HG03025 (cell line): ENCODE data around the gene COL23A1.
"Not testable (repeated sequence)": the region's sequence is repeated elsewhere in the genome, so short reads cannot be mapped to it uniquely, and the experiment has no call there.

Experiments
- ATAC-seq: cut with Tn5 transposase; IDR thresholded peaks from one replicate; pipeline ENCODE4 v1.9.1; 2021; ENCODE audit warnings: mild to moderate bottlenecking, moderate library complexity; ENCODE audit not compliant: unreplicated experiment, low FRiP score

Gene COL23A1

DNA sequence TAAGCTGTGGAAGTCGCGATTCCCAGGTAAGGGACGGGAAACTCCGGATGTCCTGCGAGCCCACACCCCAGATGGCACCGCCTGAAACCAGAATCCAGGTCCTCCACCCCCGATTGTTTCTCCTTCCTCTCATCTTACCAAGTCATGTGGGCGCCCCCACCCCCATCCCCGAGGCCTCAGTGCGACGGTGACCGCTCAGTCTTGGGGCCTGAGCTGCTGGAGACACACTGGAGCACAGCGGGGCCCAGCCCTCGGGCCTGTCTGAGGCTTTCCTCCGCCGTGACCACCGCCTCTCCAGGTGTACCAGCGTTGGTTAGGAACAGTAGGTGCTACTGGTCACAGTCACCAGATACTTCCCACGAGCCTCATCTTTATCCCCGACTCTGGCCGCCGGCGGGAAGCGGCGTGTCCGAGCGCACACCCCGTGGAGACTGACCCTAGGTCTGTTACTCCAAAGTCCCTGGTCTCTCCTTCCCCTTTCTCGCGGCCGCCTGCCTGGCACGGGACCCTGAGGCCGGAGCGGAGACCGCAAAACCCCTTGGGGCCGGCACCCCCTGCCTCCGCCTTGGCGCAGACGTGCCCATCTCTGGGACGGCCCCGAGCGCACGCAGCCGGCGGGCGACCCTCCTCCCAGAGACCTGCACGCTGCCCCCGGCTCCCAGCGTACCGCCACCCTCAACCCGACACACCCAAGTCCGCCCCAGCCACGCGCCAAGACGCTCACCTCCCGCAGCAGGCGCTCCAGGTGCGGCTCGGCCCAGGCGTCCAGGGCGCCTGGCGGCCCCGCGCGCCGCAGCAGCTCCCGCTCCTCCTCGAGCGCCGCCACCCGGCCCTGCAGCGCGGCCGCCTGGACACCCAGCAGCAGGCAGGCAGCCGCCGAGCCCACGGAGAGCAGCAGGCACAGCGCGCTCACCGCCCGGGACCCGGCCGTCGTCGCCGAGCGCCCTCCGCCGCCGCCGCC lies 733 bp downstream of the COL23A1 start:
- ATAC-seq = no peak

DNA sequence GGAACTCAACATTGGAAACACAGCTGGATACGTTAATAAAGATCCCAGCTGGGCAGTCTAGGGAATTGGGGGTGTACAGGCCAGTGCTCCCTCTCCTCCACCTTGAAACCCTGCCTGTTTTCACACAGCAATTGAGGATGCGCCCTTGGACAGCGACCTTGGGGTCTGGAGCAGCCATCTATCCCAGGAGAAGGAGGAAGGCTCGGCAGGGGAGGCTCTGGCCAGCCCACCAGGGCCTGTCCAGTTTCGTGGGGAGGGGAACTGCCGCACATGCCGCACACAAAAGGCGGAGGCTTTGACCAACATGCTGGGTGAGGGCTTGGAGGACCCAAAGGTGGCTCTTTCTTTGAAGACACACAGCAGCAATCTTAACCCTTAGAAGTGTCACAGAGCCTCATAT lies 1.4 kb downstream of the COL23A1 start:
- no peak for ATAC-seq

DNA sequence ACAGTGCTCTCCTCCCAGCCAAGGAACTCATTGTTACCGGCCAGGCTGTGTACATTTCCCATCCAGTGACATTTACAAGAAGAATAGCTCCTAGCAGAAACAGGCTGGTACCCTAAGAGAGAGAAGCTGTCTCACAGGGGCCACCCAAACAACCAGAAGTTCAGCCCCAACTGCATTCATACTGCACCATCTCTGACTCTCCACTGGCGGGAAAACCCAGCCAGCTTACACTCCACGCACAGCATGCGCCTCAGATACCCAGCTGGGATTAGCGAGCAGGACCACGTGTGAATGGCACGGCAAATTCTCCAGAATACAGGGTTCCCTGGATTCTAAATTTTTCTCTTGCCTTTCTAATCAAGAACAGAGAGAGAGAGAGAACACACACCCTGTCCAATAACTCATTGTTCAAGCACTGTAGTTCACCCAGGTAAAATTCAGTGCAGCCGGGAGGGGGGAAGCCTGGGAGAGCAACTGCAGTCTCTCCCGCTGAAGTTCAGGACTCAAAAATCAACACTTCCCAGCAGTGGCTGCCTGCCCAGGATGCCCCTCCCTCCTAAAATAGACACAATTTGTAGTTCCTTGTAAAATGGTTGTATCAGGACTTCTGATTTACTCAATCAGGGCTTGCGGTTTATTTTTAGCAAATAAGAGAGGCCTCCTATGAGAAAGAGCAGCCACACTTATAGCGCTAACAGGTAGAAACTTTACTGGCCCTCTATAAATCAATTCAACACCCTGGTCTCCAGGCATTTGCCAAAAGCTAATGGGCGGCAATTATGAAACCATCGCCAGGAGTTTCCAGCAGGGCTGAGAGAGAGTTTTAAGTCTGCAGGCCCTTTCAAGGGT lies 2.2 kb downstream of the COL23A1 start:
- no peak for ATAC-seq

DNA sequence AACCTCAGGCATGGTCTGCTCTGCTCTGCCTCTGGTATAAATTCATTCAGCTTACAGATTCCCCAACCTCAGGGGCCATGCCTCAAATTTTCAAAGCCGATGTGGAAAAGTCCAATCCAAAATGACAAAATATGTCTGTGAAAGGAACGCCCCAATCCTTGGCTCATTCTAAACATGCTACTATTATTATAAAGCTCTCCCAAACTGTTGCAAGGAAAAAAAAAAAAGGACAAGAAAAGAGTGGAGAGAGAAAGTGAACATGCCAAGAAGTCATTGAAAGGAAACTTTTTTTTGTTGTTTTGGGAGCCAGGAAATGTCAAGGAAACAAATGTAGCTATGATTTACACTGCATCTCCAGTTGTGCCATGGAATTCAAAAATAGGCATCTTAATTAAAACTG lies 3.8 kb downstream of the COL23A1 start:
- no peak for ATAC-seq

DNA sequence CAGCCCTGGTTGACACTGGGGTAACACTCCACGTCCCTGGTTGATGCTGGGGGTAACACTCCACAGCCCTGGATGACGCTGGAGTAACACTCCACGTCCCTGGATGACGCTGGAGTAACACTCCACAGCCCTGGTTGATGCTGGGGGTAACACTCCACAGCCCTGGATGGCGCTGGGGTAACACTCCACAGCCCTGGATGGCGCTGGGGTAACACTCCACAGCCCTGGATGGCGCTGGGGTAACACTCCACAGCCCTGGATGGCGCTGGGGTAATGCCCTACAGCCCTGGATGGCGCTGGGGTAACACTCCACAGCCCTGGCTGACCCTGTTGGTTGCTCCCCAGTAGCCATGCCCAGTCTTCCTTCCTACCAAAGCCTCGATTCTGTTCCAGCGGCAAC lies 4.8 kb downstream of the COL23A1 start:
- not testable (repeated sequence) for ATAC-seq

DNA sequence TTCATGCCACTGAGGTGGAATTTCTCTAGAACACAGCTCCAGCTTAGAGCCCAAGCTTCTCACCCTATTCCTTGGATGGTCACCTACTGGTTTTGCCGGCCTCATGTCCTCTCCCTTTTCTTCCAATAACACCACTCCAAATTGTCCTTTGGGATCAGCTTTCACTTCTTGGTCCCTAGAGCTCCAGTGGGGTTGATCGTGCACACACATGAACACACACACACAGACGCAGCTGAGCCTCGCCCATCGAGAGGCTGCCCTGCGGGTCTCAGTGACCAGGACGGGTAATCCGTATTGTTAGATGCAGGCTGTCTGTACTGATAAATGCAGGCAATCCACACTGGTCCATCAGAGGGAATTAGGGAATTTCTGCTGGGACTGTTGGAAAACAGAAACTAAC lies 6.9 kb downstream of the COL23A1 start:
- ATAC-seq = no peak

DNA sequence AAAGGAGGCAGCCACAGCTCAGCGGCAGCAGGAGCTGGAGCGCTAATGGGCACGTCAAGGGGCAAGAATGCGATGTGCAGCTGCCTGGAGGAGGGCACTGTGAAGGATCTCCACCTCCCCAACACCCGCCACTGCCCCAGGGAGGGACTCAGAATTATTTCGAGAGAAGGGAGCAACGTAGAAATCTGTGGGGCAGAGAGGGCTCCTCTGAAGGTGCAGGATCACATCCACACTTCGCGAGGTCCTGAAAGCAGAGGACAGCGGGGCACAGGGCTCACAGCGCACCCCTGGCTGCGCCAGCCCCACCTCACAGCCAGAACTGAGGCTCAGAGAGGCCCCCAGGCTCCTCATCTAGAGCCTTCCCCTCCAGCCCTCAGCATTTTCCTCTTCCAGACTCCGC lies 7.9 kb downstream of the COL23A1 start:
- no peak for ATAC-seq

DNA sequence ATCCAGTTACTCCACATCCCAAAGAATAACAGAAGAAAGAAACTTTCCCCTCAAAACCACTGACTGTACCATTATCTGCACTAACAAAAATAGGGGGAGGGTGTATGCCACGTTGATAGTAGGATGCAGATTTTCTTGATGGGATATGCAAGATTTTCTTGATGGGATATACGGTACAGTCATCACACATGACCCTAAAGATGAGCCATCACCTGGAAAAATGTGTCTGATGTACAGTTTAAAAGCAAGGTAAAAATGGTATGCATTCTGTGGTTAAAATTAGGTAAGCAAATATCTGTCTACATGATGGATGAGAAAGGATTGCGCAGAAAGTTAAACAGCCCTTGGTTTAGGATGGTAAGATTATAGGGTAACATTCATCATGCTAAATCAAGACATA lies 8.6 kb downstream of the COL23A1 start:
- no peak for ATAC-seq

DNA sequence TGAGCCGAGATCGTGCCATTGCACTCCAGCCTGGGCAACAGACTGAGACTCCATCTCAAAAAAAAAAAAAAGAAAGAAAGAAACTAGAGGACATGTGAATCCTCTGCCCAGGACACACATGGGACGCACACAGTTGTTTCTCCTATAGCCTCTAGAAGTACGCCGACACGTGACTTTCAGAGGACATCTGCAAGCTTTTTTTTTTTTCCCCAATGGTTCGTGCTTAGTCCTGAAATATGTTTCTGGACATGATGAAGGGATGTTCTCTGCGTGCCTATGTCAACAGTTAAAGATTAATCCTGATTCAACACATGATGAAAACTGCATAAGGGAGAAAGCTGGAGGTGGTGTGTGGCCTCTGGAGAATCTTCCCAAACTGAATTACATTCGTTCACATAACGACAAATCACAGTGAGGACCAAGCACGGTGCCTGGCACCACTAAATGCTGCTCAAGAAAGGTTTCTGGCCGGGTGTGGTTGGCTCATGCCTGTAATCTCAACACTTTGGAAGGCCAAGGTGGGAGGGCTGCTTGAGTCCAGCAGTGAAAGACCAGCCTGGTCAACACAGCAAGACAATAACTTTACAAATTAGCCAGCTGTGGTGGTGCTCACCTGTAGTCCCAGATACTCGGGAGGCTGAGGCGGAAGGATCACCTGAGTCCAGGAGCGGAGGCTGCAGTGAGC lies 9.8 kb downstream of the COL23A1 start:
- no peak for ATAC-seq

DNA sequence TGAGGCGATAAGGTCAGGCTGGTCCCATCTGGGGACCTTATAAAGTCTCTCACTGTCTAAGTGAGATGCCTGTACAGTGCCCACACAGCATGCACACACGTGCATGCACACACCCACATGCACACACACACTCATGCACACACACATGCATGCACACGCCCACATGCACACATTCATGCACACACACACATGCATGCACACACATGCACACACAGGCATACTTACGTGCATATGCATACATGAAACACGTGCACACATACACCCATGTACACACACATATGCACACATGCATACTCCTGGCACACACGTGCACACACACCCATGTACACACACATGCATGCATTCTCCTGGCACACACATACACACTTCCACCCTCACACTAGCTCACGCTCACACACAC lies 12.2 kb downstream of the COL23A1 start:
- ATAC-seq = no peak

DNA sequence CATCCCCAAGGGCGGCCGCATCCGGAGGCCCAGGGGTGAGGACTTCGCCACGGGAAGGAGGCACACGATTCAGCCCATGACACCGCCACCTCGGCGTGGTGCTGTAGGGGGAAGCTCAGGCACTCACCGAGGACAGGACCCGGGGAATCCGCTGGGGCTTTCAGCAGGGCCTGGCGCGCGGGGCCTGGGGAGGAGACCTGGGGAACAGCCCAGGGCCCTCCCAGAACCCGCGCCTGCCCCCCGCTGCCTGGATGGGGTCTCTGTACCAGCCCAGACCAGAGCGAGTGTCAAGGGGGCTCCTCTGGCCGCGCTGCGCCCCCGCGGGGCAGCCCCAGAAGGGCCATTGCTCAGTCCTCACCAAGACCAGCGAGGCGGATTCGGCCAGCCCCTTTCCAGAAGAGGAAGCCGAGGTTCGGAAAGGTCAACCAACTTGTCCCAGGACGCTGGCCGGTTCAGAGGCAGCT lies 12.8 kb downstream of the COL23A1 start:
- ATAC-seq = no peak

DNA sequence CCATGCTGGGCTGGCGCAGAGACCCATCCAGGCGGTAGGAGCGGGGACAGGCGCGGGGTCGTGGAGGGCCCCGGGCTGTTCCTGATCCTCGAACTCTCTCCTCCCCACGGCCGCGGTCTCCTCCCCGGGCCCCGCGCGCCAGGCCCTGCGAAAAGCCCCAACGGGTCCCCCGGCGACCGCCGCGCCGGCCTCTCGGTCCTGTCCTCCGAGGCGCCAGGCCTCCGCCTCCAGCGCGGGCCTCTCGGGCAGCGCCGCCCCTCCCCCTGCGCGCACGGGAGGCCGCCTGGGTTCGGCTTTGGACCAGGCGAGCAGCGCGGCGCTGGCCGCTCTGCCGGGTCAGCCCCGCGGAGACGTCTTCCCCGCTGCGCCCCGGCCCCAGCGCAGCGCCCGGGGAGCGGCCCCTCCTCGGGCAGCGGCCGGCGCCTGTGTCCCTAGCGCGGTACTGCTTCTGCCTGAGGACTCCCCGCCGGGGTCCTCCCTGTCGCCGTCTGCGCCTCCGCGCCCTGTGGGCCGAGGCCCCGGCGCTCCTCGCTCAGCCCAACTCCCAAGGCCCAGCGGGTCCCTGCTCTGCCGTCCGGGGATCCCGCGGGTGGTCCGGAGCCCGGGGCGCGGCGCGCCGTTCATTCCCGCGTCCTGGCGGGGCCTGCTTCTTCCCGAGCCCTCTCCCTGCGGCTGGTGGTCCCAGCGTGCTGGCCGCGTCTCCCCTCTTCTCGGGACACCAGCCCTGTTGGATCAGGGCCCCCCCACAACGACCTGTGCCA lies 13.4 kb downstream of the COL23A1 start:
- ATAC-seq = no peak

DNA sequence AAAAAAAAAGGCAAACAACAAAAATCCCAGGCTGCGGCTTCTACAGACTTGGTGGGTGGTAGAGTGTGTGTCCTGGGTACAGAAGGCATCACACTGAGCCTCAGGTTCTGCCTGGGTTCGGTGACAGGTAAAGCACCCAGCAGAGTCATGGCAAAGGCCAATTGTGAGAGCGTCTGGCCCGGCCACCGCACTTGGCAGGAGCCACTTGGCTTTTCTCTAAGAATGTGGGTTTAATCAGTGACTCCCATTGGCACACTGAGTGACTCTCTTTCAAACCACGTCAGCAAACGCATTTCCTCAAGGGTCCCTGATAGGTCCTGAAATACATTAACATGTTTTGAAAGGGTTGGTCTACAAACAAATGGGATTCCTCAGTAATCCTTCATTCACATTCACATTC lies 17.0 kb downstream of the COL23A1 start:
- ATAC-seq = no peak

DNA sequence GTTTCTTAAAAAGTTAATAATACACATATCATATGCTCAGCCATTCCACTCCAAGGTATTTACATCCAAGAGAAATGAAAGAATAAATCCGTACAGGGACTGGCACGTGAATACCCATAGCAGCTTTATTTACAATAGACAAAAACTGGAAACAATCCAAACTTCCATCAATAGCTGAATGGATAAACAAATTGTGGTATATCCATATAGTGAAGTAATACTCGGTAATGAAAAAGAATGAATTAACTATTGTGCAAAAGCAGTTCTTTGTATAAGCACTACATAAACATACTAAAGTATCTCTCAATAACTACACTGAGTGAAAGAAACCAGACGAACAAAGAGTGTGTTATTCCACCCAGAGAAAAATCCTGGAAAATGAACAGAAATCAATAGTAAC lies 17.6 kb downstream of the COL23A1 start:
- no peak for ATAC-seq

DNA sequence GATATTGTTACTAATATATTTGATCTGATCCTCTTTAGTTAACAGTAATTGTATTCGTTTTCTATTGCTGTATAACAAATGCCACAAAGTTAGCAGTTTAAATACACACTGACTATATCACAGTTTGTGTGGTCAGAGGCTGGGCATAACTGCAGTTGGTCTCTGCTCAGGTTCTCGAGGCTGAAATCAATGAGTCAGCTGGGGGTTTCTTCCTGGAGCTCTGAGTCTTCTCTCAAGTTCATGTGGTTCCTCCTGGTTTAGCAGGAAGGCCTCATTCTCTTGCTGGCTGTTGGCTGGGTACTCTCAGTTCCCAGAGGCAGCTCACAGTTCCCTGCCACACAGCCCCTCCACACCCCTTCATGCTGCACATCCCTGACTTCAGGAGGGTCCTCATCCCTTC lies 20.7 kb downstream of the COL23A1 start:
- no peak for ATAC-seq

DNA sequence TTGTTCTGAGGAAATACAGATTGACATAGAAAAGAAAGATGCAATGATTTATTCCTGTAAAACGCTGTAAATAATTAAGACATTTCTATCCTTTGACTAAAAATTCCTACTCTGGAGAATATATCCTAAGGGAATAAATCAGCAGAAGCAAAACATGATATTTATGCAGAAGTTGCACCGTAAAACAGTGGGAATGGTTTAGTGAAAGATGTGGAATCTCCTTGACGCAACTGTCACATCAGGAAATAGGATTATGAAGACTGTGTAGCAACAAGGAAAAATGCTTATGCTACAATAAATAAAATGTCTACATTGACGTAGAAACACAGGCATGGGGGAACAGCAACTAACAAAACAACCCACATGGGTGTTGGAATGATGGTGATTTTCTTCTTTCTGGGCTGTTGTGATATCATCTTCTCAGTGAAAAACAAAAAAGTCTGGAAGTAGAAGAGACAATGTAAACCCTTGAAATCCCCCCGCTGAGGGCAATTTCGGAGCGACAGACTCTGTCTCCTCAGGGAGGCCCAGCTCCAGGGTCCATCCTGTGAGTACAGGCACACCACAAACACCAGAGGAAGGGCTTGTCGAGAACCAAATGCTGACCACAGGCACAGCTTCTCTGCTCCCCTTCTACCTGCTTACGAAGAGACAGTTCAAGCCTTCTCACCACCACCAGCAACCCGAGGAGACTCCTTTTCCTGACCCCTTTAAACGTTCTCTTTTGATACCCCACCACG lies 25.2 kb downstream of the COL23A1 start:
- no peak for ATAC-seq

DNA sequence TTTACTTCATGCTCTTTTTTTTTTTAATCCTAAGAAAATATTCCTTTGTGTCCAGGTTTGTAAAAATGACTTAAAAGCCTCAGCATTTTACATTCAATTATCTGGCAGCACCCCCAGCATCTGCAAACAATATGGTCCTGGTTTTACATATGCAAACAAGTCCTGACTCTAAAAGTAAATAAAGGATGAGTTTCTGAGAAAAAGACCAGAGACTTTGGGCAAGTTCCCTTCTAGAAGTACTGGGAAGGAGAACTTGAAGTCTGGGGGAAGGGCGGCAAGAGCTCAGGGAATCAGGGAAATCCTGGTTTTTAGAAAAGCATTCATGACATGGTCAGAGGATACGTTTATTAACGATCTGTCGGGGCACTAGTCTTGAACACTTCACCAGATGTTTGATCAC lies 25.8 kb downstream of the COL23A1 start:
- ATAC-seq = no peak

DNA sequence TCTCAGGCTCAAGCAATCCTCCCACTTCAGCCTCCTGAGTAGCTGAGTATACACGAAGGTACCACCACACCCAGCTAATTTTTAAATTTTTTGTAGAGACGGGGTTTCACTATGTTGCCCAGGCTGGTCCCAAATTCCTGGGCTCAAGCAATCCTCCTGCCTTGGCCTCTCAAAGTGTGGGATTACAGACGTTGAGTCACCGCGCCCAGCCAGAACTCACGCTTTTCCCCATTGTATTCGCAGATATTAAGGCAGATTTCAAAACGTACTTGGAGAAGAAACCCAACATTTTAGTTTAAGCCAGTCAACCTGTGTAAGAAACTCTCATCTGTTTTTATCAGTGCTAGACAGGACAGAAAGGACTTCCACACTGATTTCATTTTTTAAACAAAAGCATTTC lies 26.6 kb downstream of the COL23A1 start:
- no peak for ATAC-seq

DNA sequence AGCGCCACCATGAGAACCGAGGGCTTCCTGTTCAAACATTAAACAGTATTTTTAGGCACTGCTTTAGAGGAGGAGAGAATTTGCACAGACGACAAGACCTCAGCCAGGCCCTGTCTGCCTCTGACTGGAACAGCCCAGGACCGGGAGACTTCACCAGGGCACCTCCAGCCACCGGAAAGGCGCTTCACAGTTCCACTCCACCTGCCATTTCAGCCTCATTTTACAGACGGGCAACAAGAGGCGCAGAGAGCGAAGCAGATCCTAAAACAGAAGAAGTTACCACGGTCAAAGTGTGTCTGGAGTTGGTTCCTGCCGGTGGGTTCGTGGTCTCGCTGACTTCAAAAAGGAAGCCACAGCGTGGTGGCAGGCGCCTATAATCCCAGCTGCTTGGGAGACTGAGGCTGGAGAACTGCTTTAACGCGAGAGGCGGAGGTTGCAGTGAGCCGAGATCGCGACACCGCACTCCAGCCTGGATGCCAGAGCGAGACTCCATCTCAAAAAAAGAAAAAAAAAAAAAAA lies 28.4 kb downstream of the COL23A1 start:
- ATAC-seq = no peak
